GM21737 (cell line): Measurements from ENCODE around the gene ULK2.
"Not testable (repeated sequence)": the region's sequence is repeated elsewhere in the genome, so short reads cannot be mapped to it uniquely, and the experiment has no call there.

Experiments
- ATAC-seq: cut with Tn5 transposase; IDR thresholded peaks from one replicate; pipeline ENCODE4 v1.9.1; 2021; ENCODE audit warnings: mild to moderate bottlenecking, moderate library complexity; ENCODE audit not compliant: unreplicated experiment

ULK2 gene

GRCh38 chr17:19867329-19868078 is at the start of gene ULK2:
Gene ULK2, minus strand, starts transcription at chr17:19867936. Its CDS starts 519 bp downstream, at chr17:19867417.
- ATAC-seq, result no peak

DNA sequence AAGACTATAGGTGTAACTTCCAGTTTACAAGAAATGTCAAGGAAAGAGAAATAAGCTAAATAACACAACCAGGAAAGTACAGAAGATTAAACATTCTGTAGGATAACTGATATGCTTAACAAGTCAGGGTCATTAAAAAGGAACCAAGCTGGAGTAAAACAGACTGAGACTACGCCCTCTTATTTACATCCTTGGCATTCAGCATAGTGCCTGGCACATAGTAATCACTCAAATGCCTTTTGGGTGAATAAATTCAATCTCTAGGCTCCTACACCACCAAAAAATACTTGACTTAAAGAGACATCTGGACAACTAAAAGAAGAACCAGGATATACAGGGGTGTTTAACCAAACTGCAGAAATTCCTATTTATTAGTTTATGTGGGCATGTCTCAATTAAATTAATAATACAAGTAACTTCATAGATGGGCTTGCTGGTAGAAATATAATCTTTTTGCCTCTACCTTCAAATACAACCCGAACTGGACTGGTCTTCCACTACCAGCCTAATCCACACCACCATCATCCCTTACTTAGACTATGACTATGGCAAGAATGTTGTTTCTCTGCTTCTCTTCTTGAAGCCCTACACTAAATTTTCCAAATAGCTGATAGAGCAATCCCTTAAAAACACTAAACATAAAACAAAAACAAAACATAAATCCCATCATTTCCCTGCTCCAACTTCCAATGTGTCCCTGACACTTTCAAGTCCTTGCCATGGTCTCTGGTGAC is 47.7 kb upstream of the ULK2 start:
- ATAC-seq, result no peak

- no peak for ATAC-seq
Measured at GRCh38 chr17:19911033-19911432, 43.3 kb upstream of the ULK2 start.

GRCh38 chr17:19909139-19909538 is 41.4 kb upstream of the ULK2 start:
- no peak for ATAC-seq

GRCh38 chr17:19905502-19905901 is 37.8 kb upstream of the ULK2 start:
- no peak for ATAC-seq

DNA sequence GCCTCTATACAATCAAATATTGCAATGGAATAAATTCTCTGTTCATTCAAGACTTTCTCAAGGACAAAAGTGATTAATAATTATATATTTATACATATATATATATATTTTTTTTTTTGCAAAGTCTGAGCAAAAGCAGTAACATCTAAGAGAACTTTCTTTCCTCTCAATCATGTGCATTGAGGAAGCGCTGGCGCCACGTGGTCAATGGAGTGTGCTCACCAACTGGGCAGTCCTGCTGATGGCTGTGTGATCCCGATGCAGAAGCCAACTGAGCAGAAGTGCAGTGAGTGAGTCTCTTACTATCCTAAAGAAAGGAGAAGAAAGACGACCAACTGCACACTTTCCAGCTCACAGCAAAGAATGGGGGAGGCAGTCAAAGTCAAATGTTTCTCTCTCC is 37.2 kb upstream of the ULK2 start:
- ATAC-seq, result no peak

- ATAC-seq, result no peak
Measured at GRCh38 chr17:19904412-19904811, 36.7 kb upstream of the ULK2 start.

GRCh38 chr17:19900809-19901208 is 33.1 kb upstream of the ULK2 start:
- no peak for ATAC-seq

DNA sequence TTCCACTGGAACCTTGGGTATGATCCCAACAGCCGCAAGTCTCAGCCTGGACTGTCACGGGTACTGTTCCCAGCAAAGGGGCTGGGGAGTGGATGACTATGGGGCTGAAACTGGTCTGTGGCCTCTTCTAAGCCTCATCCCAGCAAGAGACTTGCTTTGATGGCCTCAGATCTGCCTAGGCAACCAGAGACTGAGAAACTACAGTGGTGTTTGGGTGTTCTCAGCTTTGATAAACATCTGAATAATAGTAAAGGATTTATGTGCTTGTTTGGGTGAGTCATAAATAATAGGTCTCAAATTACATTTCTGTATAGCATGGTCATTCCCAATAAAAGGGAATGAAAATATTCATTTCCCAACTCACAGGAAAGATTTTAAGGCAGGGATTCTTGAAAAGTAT is 30.2 kb upstream of the ULK2 start:
- no peak for ATAC-seq

GRCh38 chr17:19897090-19897837 is 29.5 kb upstream of the ULK2 start:
- no peak for ATAC-seq

GRCh38 chr17:19896679-19897078 is 28.9 kb upstream of the ULK2 start:
- ATAC-seq, result no peak

GRCh38 chr17:19890554-19890953 is 22.8 kb upstream of the ULK2 start:
- not testable (repeated sequence) for ATAC-seq

DNA sequence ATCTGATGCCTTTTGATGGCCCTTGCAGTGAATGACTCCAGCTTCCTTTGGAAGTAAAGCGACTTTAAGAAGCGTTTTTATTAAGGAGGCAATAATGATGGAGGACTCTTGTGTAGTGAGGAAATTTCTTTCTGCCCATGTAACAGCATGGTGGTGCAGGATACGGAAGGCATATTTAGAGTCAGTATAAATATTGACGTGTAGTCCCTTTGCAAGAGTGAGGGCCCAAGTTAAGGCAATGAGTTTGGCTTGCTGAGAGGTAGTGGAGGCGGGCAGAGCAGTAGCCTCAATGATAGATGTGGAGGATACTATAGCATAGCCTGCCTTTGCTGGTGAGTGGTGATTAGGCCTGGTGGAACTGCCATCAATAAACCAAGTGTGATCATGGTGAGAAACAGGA is 22.3 kb upstream of the ULK2 start:
- not testable (repeated sequence) for ATAC-seq

GRCh38 chr17:19886116-19886515 is 18.4 kb upstream of the ULK2 start:
- ATAC-seq, result no peak

DNA sequence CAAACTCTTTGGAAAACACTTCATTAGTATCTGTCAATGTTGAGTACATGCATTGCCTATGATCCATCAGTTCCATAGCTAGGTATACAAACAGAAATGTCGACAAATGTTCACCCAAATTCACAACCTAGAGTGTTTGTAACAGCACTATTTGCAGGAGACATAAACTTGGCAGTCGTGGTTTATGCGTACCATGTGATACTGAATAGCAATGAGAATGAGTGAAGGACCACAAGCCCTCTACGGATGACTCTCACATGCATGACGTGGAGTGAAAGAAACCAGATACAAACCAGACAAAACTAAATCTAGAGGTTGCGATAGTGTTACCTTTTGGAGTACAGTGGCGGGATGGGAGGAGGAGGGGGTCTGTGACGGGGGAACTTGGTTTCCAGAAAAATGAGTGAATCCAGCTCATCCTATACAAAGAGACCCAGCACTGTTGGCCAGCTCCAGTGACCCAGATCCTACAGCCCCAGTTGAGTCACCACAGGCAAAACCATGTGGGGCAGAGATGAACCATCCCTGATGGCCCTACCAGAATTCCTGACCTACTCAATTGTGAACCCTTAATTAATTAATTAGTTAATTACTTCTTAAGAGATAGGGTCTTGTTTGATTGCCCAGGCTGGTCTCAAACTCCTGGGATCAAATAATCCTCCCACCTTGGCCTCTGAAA is 15.9 kb upstream of the ULK2 start:
- ATAC-seq, result no peak

DNA sequence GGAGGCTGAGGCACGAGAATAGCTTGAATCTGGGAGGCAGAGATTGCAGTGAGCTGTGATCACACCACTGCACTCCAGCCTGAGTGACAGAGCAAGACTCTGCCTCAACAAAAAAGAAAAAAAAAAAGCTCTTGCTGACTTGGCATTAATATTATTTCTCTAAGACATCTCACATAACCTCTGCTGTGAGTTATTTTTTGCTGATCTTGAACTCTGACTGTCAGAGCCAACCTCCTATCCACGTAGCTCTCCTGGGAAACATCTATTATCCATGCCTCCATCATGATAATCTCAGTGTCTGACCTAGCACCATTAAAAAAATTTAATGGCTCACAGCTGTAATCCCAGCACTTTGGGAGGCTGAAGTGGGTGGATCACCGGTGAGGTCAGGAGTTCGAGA is 12.7 kb upstream of the ULK2 start:
- no peak for ATAC-seq

- no peak for ATAC-seq
Measured at GRCh38 chr17:19877364-19877945, 9.7 kb upstream of the ULK2 start.

GRCh38 chr17:19876529-19877161 is 8.9 kb upstream of the ULK2 start:
- no peak for ATAC-seq

DNA sequence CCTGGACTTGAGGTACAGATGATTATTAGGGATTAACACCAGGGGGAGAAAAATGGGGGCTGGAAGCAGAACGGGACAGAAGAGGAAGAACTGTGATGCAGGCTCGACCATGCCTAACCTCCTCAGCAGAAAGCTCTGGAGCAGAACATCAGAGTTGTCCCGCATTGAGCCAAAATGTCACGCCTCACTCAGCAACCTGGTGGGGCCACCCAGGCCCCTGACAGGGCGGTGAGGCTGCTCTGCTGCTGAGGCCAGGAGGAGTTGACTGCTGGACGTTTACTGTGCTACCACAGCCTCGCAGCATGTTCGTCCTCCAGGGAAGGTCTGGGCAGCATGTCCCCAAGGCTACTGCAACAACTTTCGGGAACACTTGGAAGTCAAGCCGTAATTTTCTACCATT is 6.5 kb upstream of the ULK2 start:
- no peak for ATAC-seq

DNA sequence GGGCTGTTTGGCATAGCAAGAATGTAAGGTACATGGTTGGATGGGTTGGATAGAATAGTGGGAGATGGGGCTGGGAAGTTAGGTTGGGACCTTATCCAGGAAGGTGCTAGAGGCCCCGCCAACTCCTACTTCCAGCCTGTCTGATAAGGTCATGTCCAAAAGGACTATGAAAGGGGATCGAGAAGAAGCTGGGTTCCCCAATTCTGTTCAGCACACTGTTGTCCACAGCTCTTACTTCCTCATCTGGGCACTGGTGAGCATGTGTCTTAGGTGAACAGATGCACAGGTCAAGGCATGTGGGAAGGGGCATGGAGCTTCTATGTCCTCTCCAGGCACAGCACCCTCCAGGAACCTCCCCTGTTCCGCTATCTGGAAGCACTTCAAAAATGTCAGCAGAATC is 5.6 kb upstream of the ULK2 start:
- no peak for ATAC-seq

DNA sequence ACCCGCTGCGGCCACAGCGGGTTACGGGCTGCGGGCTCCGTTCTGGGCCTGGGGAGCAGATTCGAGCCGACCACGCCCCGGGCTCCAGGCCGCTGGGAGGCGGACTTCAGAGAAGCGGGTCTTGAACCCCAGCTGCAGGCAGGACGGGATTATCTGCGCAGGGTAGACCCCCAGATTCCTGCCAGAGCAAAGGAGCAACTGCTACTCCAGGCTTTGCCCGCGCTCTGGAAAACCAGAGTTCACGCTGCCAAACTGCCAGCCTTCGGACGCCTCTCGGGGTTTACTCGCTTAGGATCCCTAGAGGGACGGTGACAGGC is 301 bp upstream of the ULK2 start:
- no peak for ATAC-seq
